WTC11 (cell line): ENCODE measurements around the gene FSTL3. TPM values are rescaled to one million over a fixed set of nuclear protein-coding genes. Genes with fewer than 3 reads are reported as not detected.
A peak's percentile ranks its signal among the peaks of the same experiment; 100 is the strongest.

Experiments
- ATAC-seq: fragments of 200-7000 bp; cut with Tn5 transposase; 2 replicates; pipeline ENCODE4 v1.10.0; 2021; ENCODE audit warnings: mild to moderate bottlenecking, moderate library complexity
- CTCF ChIA-PET: fragments of 300-600 bp; sonication (Branson Sonifier 250); formaldehyde crosslinking; loops from one replicate; lab custom pipeline; 2021; ENCODE audit warnings: antibody characterized with exemption; lab: Charles Lee
- POLR2A ChIA-PET: fragments of 350-600 bp; sonication (Branson Sonifier 250); formaldehyde crosslinking; loops from one replicate; lab custom pipeline; 2021; ENCODE audit warnings: antibody characterized with exemption; lab: Charles Lee
- DNase-seq: peaks from one replicate; pipeline ENCODE4 v3.0.0; 2021; ENCODE audit warnings: low spot score
- H3K27ac Mint-ChIP-seq: 2 replicates; pipeline ENCODE4 v1.8.0; 2021; ENCODE audit warnings: mixed read lengths
- H3K27me3 Mint-ChIP-seq: 2 replicates; pipeline ENCODE4 v1.8.0; 2021; ENCODE audit warnings: low read depth, mild to moderate bottlenecking, moderate library complexity, mixed read lengths
- H3K36me3 Mint-ChIP-seq: 2 replicates; pipeline ENCODE4 v1.8.0; 2021; ENCODE audit warnings: mixed read lengths
- H3K4me1 Mint-ChIP-seq: 2 replicates; pipeline ENCODE4 v1.8.0; 2022; ENCODE audit warnings: mixed read lengths
- H3K4me3 Mint-ChIP-seq: 2 replicates; pipeline ENCODE4 v1.8.0; 2021; ENCODE audit warnings: mild to moderate bottlenecking, moderate library complexity, mixed read lengths
- H3K9me3 Mint-ChIP-seq: 2 replicates; pipeline ENCODE4 v1.8.0; 2021; ENCODE audit warnings: mixed read lengths
- ATF1 ChIP-seq: sonication (generic); formaldehyde crosslinking; IDR thresholded peaks from 2 replicates; pipeline ENCODE4 v1.8.1; 2023; ENCODE audit warnings: mild to moderate bottlenecking, moderate library complexity, missing genetic modification reagents
- CBFB ChIP-seq: sonication (generic); formaldehyde crosslinking; IDR thresholded peaks from 2 replicates; pipeline ENCODE4 v1.8.1; 2022; ENCODE audit warnings: mild to moderate bottlenecking, low read depth, missing genetic modification reagents
- CREB1 ChIP-seq: sonication (generic); formaldehyde crosslinking; IDR thresholded peaks from 2 replicates; pipeline ENCODE4 v1.8.0; 2023; ENCODE audit warnings: mild to moderate bottlenecking, missing genetic modification reagents
- E2F4 ChIP-seq: sonication (generic); formaldehyde crosslinking; IDR thresholded peaks from 2 replicates; pipeline ENCODE4 v1.8.1; 2022; ENCODE audit warnings: low read depth, mild to moderate bottlenecking, moderate library complexity, missing genetic modification reagents, borderline replicate concordance
- IRF1 ChIP-seq: sonication (generic); formaldehyde crosslinking; IDR thresholded peaks from 2 replicates; pipeline ENCODE4 v1.8.0; 2023; ENCODE audit warnings: missing genetic modification reagents
- MAX ChIP-seq: sonication (generic); formaldehyde crosslinking; IDR thresholded peaks from 2 replicates; pipeline ENCODE4 v1.8.0; 2022; ENCODE audit warnings: mild to moderate bottlenecking, missing genetic modification reagents
- MLX ChIP-seq: sonication (generic); formaldehyde crosslinking; IDR thresholded peaks from 2 replicates; pipeline ENCODE4 v1.8.1; 2023; ENCODE audit warnings: mild to moderate bottlenecking, missing genetic modification reagents, moderate library complexity
- PRDM15 ChIP-seq: sonication (generic); formaldehyde crosslinking; IDR thresholded peaks from 2 replicates; pipeline ENCODE4 v1.8.0; 2022; ENCODE audit warnings: missing genetic modification reagents
- PRRX2 ChIP-seq: fragments of 250-450 bp; sonication (Bioruptor Pico); IDR thresholded peaks from 2 replicates; pipeline ENCODE4 v1.8.0; 2021; ENCODE audit warnings: mild to moderate bottlenecking
- SMAD4 ChIP-seq: sonication (generic); formaldehyde crosslinking; IDR thresholded peaks from 2 replicates; pipeline ENCODE4 v1.8.0; 2022; ENCODE audit warnings: mild to moderate bottlenecking, missing genetic modification reagents
- ZBTB21 ChIP-seq: sonication (generic); formaldehyde crosslinking; IDR thresholded peaks from 2 replicates; pipeline ENCODE4 v1.8.1; 2023; ENCODE audit warnings: mild to moderate bottlenecking, missing genetic modification reagents, borderline replicate concordance
- ZNF219 ChIP-seq: sonication (generic); formaldehyde crosslinking; IDR thresholded peaks from 2 replicates; pipeline ENCODE4 v1.8.0; 2023; ENCODE audit warnings: missing genetic modification reagents, mild to moderate bottlenecking, borderline replicate concordance
- ZNF263 ChIP-seq: sonication (generic); formaldehyde crosslinking; IDR thresholded peaks from 2 replicates; pipeline ENCODE4 v1.8.1; 2022; ENCODE audit warnings: low read depth, mild to moderate bottlenecking, moderate library complexity, missing genetic modification reagents
- ZNF396 ChIP-seq: fragments of 250-450 bp; sonication (Bioruptor Pico); IDR thresholded peaks from 2 replicates; pipeline ENCODE4 v1.8.0; 2021; ENCODE audit warnings: mild to moderate bottlenecking, moderate library complexity, borderline replicate concordance
- ZNF423 ChIP-seq: fragments of 250-450 bp; sonication (Bioruptor Pico); IDR thresholded peaks from 2 replicates; pipeline ENCODE4 v2.1.2; 2022; ENCODE audit warnings: mild to moderate bottlenecking, moderate library complexity
- ZNF532 ChIP-seq: fragments of 250-450 bp; sonication (Bioruptor Pico); IDR thresholded peaks from 2 replicates; pipeline ENCODE4 v1.9.0; 2021; ENCODE audit warnings: mild to moderate bottlenecking, borderline replicate concordance
- ZSCAN18 ChIP-seq: fragments of 250-450 bp; sonication (Bioruptor Pico); IDR thresholded peaks from 2 replicates; pipeline ENCODE4 v2.1.2; 2022; ENCODE audit warnings: mild to moderate bottlenecking, moderate library complexity
- total RNA-seq: library from RNA; stranded (reverse); gene quantifications from 3 replicates; pipeline ENCODE4 v1.2.3, GENCODE V29; 2021

FSTL3 gene
- total RNA-seq, 1 experiment from 2014 or later = 8.7 TPM

- Mint-ChIP-seq H3K36me3 (peaks cover 12% of the 10 kb centered on the region), H3K27ac (peak overlapping the region; percentile 60)
- TF ChIP-seq MLX (CRISPR knock-in tag) (no peak), E2F4 (CRISPR knock-in tag) (no peak), MAX (CRISPR knock-in tag) (no peak; the same call in 1 of the 2 replicates)
- TF ChIP-seq, all 79 proteins: peak for 0
- CTCF ChIA-PET = interaction anchor here (0.7 to 1.2 kb wide), 5 partner anchors 18 to 108 kb away, joined by 3 to 5 read pairs (median 3); no protein-coding TSS in a partner anchor
- no peak for ATAC-seq
- POLR2A ChIA-PET = interaction anchor here (0.7 kb wide), 2 partner anchors 386 to 437 kb away, joined by 4 to 5 read pairs; no protein-coding TSS in a partner anchor
- H3K27me3 Mint-ChIP-seq = peaks cover 21% of the 10 kb centered on the region
- H3K4me3 Mint-ChIP-seq = peak overlapping the region; percentile 87
- H3K9me3 Mint-ChIP-seq = peaks cover 4% of the 10 kb centered on the region; the same call in 1 of the 2 replicates
- DNase-seq = no peak
- H3K4me1 Mint-ChIP-seq = peaks cover 13% of the 10 kb centered on the region
Observed at GRCh38 chr19:633786-634639, 42.2 kb upstream of the FSTL3 start.

- no peak for DNase-seq
- TF ChIP-seq CREB1 (CRISPR knock-in tag) = no peak
- no peak for TF ChIP-seq SMAD4 (CRISPR knock-in tag)
- TF ChIP-seq IRF1 = no peak
- TF ChIP-seq ZNF263 (CRISPR knock-in tag) = no peak
- no peak for TF ChIP-seq CBFB
- TF ChIP-seq ZNF423 (CRISPR knock-in tag) = no peak
- TF ChIP-seq ZSCAN18 = no peak
- no peak for TF ChIP-seq PRDM15
- TF ChIP-seq ZNF532 (CRISPR knock-in tag) = no peak
- no peak for TF ChIP-seq ATF1 (CRISPR knock-in tag)
- no peak for TF ChIP-seq PRRX2 (CRISPR knock-in tag)
- no peak for TF ChIP-seq ZNF396 (CRISPR knock-in tag)
- no peak for TF ChIP-seq ZBTB21
- no peak for TF ChIP-seq ZNF219 (CRISPR knock-in tag)
Observed at GRCh38 chr19:634975-635652, 41.1 kb upstream of the FSTL3 start.

More at GRCh38 chr19:634975-635652, 41.1 kb upstream of the FSTL3 start:
- H3K4me3 Mint-ChIP-seq = no peak overlapping the region
- POLR2A ChIA-PET = no interaction called here
- 0 out of 2 replicates have a peak, but pooled peaks cover 7% of the 10 kb centered on the region for H3K36me3 Mint-ChIP-seq
- H3K27ac Mint-ChIP-seq = no peak overlapping the region
- peaks cover 17% of the 10 kb centered on the region for H3K4me1 Mint-ChIP-seq
- ATAC-seq = no peak
- CTCF ChIA-PET = no interaction called here
- peaks cover 26% of the 10 kb centered on the region for H3K27me3 Mint-ChIP-seq
- H3K9me3 Mint-ChIP-seq = peaks cover 4% of the 10 kb centered on the region; the same call in 1 of the 2 replicates
